CMK (cell line): ENCODE data around the gene NXN.

ENCODE experiments used
- DNase-seq: peaks from one replicate; pipeline ENCODE4 v3.0.0-alpha.2; 2010; ENCODE audit warnings: low read depth

Gene NXN

DNA sequence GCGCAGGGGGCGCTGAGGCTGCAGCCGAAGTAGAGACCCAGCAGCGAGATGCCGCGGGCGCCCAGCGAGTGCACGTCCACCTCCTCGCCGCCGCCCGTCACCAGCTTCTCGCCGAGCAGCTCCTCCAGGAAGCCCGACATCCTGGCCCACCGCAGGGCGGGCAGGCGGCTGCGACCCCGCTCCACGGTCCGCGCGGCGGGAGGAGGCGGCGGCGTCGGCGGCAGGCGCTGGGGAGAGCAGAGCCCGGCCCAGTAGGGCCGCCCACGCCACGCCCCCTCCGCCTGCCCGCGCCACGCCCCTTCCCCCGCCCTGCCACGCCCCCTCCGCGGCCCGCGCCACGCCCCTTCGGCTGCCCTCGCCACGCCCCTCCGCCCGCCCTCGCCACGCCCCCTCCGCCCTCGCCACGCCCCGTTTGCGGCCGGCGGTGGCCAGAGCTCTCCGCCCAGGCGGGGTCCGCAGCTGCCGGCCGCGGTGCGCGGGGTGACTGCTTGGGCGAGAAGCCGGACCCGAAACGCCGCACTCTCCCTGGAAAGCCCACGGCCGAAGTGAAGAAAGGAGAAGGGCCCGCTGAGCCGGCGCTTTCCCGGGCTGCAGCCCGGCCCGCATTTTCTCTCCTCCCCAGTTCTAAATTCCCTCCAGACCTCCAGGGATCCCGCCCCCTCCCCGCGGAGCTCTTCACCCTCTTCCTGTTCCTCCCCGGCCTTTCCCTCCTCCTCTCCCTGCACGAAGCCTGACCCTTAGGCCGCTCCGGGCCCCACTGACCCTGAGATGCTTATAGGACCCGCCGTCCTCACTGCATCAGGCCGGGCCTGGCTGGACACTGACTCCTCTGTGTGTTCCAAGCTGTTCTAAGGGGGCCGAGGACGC is at the start of gene NXN:
TSS of gene NXN (minus strand) at position 238 of the 867 bp plus-strand sequence.
- no peak for DNase-seq

DNA sequence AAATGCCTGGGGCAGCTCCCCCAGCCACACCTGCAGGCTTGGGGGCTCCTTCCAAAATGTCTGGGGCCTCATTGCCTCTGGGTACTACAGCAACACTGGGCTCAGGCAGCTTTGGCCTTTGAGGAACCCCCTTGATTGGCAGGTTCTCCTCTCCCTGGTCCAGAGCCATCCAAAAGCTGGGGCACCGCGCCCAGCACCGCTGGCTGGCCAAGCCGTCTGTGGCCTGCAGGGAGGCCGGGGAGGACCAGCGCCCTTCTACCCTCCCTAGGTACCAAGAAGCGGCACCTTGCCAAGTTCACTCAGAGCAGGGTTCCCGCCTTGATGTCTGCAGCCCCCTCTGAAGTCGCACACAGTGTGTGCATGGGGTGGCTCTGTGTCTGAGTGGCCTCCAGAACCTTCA is 47.5 kb upstream of the NXN start:
- DNase-seq = no peak

DNA sequence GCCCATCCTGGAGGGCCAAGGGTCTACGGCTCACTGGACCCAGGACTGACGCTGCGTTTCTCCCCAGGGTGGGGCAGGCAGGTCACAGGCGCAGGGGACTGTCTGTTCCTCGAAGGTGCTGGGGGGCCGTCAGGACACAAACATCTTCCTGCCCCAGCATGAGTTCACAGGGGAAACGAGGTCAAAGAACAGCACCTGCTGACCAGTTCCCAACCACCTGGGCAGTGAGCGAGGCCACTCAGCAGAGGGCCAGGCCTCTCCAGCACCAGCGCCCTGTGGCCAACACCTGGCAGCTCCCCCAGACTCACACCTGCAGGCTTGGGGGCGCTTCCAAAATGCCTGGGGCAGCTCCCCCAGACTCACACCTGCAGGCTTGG is 47.0 kb upstream of the NXN start:
- no peak for DNase-seq

DNA sequence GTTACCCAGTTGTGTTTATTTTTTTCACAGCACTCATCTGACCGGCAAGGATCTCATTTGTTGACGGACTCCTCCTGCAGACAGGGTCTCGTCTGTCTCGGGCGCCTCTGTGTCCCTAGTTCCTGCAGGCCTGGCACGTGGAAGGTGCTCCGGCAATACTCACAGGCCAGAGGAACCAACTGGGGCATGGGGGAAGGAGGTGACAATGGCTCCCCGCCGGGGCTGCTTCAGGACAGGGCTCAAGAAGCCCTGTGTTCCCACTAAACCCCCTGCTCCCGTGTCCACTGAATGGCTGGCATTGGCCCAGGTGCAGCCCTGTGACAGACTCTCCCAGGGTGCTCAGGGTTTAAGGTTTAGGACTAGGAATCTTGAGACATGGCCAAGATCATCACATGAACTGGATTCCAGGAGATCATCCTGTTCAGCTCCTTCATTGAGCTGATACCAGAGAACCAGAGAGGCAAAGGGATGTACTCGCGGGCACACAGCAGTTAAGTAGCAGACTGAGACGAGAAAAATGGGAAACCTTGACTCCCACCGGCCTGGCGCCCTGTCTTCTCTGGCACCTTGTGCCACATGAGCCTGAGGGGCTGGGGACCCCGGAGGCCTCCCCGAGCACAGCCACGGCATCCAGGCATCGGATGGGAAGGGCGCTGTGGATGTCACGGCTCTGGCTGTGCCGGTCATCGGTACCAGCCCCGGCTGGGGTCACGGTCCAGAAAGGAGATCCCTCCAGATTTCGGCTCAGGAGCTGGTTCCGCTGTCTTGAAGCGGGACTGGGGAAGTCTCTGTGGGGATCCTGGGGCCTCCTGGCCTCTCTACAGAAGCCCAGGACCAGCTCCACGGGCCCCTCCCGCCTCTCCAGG is 46.4 kb upstream of the NXN start:
- no peak for DNase-seq

DNA sequence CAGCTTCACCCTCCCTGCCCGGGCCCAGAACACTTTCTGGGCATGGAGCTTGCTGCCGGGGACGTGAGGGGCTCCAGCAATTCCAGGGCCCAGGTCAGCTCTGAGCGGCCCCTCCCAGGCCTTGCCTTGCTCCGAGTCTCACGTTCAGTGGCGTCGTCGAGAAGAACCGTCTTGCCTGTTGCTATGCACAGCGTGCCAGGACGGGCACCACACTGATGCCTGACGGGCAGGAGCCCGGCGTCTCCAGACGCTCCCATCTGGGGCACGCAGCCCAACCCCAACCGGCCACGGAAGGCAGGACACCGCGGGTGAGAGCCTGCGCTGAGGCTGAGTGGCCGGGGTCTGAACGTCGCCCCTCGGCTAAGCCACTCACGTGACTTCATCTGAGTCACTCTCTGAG is 44.5 kb upstream of the NXN start:
- DNase-seq = no peak

DNA sequence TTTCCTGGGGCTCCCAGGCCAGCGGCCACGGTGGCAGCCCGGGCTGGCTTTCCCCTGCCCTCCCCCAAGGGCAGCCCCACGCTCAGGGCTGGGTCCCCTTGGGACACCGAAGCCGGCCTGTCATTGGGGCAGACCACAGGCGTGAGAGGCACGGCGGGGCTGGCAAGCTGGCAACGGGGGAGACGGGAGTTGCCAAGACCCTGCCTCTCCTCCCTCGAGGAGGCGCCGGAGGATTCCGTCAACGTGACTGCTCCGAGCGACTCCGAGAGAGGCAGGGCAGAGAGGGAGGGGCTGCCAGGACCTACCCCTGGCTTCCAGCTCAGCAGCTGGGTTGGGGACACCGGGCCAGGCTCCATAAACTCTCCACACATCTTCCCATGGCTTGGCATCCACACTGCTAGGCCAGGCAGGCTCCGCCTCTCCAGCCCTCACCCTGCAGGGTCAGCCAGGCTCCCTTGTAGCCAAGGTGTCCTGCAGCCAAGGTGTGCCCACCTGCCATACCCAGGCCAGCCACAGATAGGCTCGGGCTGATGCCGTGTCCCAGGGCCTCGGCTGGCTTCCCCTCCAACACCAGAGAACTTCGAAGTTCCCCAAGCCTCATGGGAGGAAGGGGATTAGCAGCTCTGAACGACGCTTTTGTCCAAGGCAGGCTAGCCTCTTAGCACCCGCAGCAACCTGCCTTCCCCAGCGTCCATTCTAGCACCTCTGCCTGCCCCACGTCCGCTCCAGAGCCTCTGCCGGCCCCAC is 42.9 kb upstream of the NXN start:
- DNase-seq = no peak

DNA sequence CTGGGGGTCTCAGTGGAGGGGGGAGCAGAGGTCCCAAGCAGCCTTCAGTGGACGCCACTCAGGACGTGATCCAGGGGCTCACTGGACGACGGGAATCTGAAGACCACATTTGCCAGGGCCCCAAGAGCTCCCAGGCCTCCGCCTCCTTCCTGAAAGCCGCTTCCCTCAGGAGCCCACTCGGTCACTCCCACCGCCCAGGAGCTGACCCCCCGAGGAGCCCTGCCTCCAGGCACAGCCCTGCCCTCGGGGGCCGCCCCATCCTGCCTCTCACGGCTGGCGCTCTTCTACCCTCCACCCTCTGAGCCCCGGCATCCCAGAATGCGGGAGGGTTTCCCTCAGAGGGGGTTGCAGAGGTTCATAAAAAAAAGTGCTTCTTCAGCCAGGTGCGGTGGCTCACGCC is 41.6 kb upstream of the NXN start:
- no peak for DNase-seq

DNA sequence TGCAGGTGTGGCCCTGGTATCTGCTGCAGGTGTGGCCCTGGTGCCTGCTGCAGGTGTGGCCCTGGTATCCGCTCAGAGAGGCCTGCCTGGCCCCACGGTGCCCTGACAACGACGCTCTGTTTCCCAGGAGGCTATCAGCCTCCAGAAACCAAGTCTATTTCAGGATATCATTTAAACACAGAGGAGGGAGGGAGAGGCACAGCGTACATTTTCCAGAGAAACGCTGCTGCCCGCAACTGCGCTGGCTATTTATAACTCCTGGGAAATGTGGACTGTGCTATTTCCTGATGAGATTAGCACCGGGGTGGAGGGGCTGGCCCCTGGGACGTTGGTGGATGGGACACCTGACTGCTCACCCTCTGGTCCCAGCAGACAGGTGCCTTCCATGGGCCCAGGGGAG is 39.9 kb upstream of the NXN start:
- DNase-seq = no peak

DNA sequence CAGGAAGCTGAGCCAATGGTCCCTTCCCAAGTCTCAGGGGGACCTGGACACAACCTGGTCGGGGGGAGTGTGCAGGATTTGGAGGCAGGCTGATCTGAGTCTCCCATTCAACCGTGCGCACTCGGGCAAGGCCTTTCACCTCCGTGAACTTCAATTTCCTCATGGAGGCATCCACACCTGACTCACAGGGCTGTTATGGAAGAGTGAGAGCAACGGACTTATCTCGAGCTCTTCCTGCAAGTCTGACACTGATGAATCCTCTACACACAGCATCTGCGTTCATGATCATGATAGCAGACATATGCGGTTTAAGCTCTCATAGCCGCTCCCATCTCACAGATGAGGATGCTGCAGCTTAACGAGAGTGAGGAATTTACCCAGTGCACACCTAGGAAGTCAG is 39.0 kb upstream of the NXN start:
- no peak for DNase-seq

DNA sequence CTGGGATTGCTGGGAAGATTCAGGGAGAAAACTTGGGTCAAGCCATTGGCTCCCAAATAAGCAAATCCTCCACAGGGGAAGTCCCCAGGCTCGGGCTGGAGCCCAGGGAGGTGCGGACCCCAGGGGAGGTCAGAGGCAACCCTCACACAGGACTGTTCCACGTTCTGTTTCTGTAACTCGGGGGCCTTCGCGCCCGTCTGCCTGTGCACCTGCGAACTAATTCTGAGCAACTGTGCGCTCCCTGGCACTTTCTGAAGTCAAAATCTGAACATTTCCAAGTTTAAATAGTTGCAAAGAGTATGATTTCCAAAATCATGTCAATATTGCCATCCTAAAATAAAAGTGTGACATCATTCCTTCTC is 34.1 kb upstream of the NXN start:
- no peak for DNase-seq

DNA sequence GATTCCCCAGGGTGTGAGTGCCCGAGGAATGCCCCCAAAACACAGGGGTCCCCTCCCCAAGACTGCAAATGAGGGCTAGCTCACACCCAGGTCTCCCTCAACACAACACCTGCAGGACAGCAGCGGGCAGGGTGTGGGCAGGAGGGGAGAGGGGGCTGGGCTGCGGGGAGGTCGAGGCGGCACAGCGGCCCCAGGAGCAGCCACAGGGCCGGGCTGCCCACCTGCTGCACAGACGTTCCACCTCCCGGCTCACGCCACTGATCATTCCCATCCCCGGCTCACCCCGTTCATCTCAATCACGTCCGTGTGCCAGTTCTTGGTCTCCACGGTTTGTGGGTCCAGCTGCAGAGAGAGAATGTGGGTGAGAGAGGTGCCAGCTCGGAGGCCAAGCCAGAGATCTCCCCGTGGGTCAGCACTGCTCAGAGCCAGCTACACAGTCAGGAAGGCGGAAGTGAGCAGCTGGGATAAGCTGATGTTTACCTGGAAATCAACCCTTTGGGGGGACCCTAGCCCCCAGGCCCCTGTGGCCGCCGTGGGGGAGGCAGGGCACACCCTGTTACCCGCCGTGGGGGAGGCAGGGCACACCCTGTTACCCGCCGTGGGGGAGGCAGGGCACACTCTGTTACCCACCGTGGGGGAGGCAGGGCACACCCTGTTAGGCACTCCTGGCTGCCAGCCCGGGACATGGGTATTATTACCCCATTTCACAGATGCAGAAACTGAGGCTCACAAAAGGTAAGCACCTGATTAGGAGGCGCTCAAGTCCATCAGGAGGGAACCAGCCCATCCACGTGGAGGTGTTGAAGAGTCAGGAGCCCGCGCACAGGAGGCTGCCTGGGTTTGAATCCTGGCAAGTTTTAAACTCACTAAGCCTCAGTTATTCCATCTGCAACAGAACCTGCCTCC is 33.5 kb upstream of the NXN start:
- no peak for DNase-seq

DNA sequence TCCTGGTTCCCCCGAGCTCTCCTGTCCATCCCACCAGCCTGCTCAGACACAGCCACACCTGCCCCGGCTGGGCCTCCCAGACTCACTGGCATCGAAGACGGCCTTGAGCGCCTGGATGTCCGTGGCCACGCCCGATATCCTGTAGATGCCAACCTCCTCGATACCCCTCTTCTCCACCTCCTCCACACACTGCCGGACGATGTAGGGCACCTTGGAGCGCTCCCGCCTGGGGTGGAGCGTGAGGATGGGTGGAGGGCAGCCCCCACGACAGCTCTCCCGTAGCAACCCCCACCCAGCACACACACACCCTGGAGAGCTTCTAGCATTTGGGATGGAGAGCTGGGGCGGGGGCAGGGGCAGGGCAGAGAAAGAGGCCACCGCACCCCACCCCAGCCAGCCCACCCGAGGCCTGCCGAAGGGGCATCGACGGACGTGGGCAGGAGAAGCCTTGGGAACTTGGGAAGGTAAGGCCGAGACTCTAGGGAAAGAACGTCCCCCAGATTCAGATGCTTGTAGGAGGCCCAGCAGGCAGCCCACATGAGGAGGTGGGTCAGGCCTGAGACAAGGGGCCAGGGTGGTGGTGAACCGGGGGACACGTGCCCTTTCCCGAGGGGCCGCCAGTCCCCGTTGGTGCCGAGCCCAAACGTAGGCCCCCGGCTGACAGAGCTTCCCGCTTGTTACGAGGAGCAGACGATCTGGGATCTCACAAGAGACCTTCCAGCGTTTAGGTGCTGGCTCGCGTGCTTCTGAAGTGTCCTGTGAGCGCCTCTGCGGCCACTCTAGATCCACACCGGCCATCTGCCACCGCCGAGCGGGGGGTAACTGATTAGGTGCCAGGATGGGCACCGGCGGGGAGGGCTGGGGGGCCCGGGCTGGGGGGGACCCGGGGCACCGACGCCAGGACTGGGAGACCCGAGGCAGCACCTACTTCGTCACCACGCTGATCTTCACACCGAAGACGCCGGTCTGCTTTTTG is 32.5 kb upstream of the NXN start:
- no peak for DNase-seq

DNA sequence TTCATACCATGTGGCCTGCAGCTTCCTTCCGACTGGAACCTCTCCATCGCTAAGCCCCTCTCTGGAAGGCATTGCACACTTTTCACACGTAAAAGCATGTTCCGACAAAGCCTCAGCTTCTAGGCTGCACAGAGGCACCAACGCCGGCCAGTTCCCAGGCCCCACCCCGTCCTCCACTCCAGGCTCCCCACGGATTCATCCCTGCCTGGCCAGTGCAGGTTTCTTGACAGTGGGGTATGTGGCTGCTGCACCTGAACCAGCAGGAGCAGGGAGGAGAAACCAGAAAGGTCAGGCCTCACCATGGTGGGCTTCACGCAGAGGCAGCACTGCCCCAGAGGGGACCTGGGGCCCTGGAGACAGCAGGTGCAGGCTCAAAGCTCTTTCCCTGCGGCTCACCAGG is 31.6 kb upstream of the NXN start:
- no peak for DNase-seq

DNA sequence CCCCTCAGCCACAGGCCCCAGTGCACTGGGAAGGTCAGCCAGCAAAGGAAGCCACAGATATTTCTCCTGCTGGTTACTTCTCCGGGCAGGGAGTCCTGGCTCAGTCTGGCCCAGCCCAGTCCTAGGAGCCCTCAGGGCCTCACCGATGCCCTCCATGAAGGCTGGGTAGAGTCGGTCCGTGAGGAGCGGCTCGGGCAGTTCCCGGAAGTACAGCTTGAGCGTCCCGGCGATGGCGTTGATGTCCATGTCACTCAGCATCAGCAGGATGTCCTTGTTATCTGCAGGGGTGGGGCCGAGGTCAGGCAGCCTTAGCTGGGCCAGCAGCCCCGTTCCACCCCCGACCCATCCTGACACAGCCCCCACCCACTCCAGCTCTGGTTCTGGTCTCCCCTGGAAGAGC is 31.0 kb upstream of the NXN start:
- no peak for DNase-seq

DNA sequence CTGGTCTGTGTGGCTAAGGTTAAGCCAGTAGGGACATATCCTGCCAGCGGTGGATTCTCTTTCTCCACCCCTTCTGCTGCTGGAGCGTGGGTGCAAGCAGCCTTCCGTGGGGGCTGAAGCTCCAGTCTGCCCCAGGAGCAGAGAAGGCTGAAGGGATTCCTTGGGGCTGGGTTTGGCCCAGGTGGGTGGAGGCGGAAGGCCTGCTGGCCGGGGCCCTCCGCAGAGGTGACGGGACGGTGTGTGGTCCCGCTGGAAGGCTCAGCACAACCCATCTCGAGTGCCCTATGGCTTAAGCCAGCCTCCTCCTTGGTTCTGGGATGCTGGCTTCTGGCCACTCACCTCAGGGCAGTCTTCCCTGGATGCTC is 30.5 kb upstream of the NXN start:
- no peak for DNase-seq

DNA sequence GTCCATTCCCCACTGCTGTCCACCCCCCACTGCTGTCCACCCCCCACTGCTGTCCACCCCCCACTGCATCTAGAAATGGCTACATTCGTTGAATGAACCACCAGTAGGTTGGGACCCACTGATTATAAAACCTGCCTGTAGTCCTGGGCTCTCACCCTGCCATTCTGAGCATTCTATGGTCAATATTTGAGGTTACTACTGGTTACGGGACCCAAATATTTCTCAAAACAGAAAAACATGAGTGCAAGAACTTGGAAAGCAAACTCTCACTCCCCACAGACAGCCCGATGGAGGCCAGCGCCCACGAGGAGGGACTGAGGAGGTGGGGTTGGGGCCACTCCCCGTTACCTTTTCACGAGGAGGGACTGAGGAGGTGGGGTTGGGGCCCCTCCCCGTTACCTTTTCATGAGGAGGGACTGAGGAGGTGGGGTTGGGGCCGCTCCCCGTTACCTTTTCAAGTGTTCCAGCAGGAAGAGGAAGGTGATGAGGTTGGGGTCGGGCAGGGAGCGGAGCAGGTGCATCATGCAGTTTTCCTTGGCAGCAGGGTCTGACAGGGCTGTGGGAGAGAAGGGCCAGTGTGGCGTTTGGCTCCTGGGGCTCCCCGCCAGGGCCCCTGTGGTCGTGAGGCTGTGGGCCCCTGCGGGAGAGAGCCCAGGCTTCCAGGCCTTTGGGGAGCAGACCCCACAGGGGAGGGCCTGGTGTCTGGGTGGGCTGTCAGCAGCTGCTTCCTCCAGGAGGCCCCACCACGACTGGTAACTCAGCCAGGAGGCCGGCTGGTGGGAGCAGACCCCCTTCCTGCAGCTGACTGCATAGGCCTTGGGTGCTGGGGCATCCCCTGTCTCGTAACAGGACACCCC is 29.9 kb upstream of the NXN start:
- no peak for DNase-seq

DNA sequence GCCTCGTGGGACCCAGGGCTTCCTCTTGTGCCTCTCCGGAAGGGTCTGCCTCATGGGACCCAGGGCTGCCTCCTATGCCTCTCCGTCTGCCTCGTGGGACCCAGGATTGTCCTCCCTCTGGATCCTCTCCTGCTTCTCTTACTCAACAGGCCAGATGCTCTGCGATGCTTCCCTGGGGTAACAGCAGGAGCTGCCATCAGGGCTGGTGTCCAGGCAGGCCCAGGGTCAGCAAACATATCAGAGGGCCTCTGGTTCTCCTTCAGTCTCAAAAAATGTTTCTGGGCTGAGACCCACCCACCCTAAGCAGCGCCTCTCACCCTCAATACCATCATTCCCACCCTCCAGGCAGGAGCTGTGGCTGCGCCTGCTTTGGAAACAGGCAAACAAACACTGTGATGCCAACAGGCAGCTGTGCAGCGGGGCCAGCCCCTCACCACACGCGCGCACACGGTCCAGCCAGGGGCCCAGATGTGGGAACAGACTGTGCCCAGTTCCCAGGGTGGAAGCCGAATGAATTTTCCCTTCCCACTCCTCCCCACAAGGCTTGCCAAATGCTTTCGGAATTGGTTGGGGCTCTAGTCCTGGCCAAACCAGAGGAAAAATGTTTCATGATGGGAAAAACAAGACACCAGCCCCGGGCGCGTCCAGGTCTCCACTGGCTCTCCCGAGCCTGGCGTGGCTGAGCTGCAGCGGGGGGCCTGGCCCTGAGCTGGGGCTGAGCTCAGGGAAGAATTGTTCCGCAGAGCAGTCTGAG is 28.6 kb upstream of the NXN start:
- DNase-seq = no peak

DNA sequence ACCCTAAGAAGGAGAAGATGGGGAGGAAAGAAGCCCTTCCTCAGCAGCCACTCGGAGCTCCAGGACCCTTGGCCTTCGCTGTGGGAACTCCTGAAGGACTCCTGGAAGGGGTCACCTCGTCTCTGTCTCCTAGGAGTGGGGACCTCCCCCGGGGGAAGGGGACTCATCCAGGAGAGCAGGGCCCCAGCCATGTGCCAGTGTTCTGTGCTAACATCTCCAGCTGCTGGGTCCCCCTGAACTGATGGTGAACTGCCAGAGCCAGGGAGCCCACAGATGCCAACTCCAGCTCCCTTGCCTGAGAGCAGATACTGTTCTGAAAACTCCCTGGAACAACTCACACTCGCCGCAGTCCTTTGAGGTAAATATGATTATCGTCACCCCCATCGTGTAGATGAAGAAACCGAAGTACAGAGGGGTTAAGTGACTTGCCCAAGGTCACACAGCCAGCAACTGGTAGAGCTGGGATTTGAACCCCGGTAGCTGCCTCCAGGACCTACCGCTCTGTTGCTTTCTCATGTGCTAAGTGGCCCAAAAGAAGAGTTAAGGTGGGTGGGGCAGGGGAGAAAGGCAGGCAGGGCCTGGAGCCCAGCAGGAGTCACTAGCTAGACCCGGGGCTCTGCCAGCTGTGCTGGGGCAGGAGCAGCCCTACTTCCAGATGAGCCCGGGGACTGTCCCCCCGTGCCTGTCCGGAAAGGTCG is 27.9 kb upstream of the NXN start:
- DNase-seq = no peak
